H9 (cell line): Measurements from ENCODE around the gene MTMR12. TPM values are rescaled to one million over a fixed set of nuclear protein-coding genes. Genes with fewer than 3 reads are reported as not detected.
A peak's percentile ranks its signal among the peaks of the same experiment; 100 is the strongest.

Experiments used
- DNase-seq: peaks from one replicate; pipeline ENCODE4 v3.0.0-alpha.2; 2017
- H2AFZ ChIP-seq: one replicate; pipeline ENCODE4 v1.6.1; 2013; ENCODE audit warnings: mild to moderate bottlenecking, low read length, control low read depth, moderate library complexity
- H2AK5ac ChIP-seq: 2 replicates; pipeline ENCODE4 v1.6.1; 2013; ENCODE audit warnings: low read length, control low read depth, mixed read lengths; ENCODE audit not compliant: insufficient read length
- H2BK120ac ChIP-seq: one replicate; pipeline ENCODE4 v1.6.1; 2013; ENCODE audit warnings: low read depth, mild to moderate bottlenecking, low read length, control low read depth, inconsistent platforms; ENCODE audit not compliant: poor library complexity, severe bottlenecking
- H2BK12ac ChIP-seq: 2 replicates; pipeline ENCODE4 v1.6.1; 2013; ENCODE audit warnings: low read length, control low read depth, mixed read lengths, low read depth; ENCODE audit not compliant: insufficient read length
- H2BK15ac ChIP-seq: 2 replicates; pipeline ENCODE4 v1.6.1; 2013; ENCODE audit warnings: low read depth, low read length, control low read depth
- H2BK20ac ChIP-seq: one replicate; pipeline ENCODE4 v1.6.1; 2013; ENCODE audit warnings: low read depth, mild to moderate bottlenecking, low read length, control low read depth, inconsistent platforms; ENCODE audit not compliant: poor library complexity, severe bottlenecking
- H2BK5ac ChIP-seq: 2 replicates; pipeline ENCODE4 v1.6.1; 2013; ENCODE audit warnings: low read length, control low read depth, mixed read lengths; ENCODE audit not compliant: insufficient read length
- H3K14ac ChIP-seq: 2 replicates; pipeline ENCODE4 v1.6.1; 2013; ENCODE audit warnings: low read length, control low read depth; ENCODE audit not compliant: insufficient read depth
- H3K18ac ChIP-seq: 2 replicates; pipeline ENCODE4 v1.6.1; 2013; ENCODE audit warnings: low read depth, mild to moderate bottlenecking, mixed read lengths, low read length, control low read depth; ENCODE audit not compliant: insufficient read length
- H3K23ac ChIP-seq: 2 replicates; pipeline ENCODE4 v1.6.1; 2013; ENCODE audit warnings: low read length, control low read depth, mixed read lengths, low read depth; ENCODE audit not compliant: insufficient read length
- H3K23me2 ChIP-seq: 2 replicates; pipeline ENCODE4 v1.6.1; 2013; ENCODE audit warnings: low read depth, mild to moderate bottlenecking, mixed read lengths, low read length, control low read depth; ENCODE audit not compliant: insufficient read length, poor library complexity, severe bottlenecking
- H3K27ac ChIP-seq: 2 replicates; pipeline ENCODE4 v1.5.1; 2013; ENCODE audit warnings: low read length, control low read depth, mixed read lengths, low read depth; ENCODE audit not compliant: insufficient read length
- H3K27me3 ChIP-seq: 2 replicates; pipeline ENCODE4 v1.6.1; 2013; ENCODE audit warnings: low read length, control low read depth, inconsistent platforms; ENCODE audit not compliant: insufficient read depth
- H3K4ac ChIP-seq: 2 replicates; pipeline ENCODE4 v1.6.1; 2013; ENCODE audit warnings: low read depth, mild to moderate bottlenecking, control low read depth, inconsistent platforms, low read length, moderate library complexity
- H3K4me1 ChIP-seq: 2 replicates; pipeline ENCODE4 v1.6.1; 2013; ENCODE audit warnings: low read length, control low read depth, inconsistent platforms; ENCODE audit not compliant: insufficient read depth
- H3K4me2 ChIP-seq: 2 replicates; pipeline ENCODE4 v1.6.1; 2013; ENCODE audit warnings: low read length, control low read depth, mixed read lengths; ENCODE audit not compliant: insufficient read length, insufficient read depth
- H3K56ac ChIP-seq: 2 replicates; pipeline ENCODE4 v1.6.1; 2013; ENCODE audit warnings: low read depth, mild to moderate bottlenecking, mixed read lengths, low read length, control low read depth; ENCODE audit not compliant: insufficient read length
- H3K79me1 ChIP-seq: 2 replicates; pipeline ENCODE4 v1.6.1; 2013; ENCODE audit warnings: low read depth, mild to moderate bottlenecking, moderate library complexity, low read length, control low read depth, inconsistent platforms; ENCODE audit not compliant: insufficient read depth, poor library complexity, severe bottlenecking
- H3K79me2 ChIP-seq: 2 replicates; pipeline ENCODE4 v1.6.1; 2013; ENCODE audit warnings: low read length, control low read depth, inconsistent platforms; ENCODE audit not compliant: insufficient read depth
- H3K9ac ChIP-seq: 2 replicates; pipeline ENCODE4 v1.6.1; 2013; ENCODE audit warnings: low read length, control low read depth, mixed read lengths; ENCODE audit not compliant: insufficient read length; ENCODE audit errors: extremely low read depth
- H3K9me3 ChIP-seq: one replicate; pipeline ENCODE4 v1.6.1; 2013; ENCODE audit warnings: low read depth, low read length, inconsistent platforms; ENCODE audit not compliant: control insufficient read depth
- H3T11ph ChIP-seq: one replicate; pipeline ENCODE4 v1.6.1; 2013; ENCODE audit warnings: mild to moderate bottlenecking, low read length, control low read depth, inconsistent platforms
- H4K20me1 ChIP-seq: one replicate; pipeline ENCODE4 v1.6.1; 2013; ENCODE audit not compliant: control insufficient read depth, insufficient read length, insufficient read depth
- H4K5ac ChIP-seq: 2 replicates; pipeline ENCODE4 v1.6.1; 2013; ENCODE audit warnings: low read depth, mild to moderate bottlenecking, mixed read lengths, low read length, control low read depth; ENCODE audit not compliant: insufficient read length
- H4K8ac ChIP-seq: replicated peaks from 2 replicates; pipeline ENCODE4 v1.6.1; 2013; ENCODE audit warnings: low read length, control low read depth, mixed read lengths, low read depth; ENCODE audit not compliant: insufficient read length
- H4K91ac ChIP-seq: 2 replicates; pipeline ENCODE4 v1.6.1; 2013; ENCODE audit warnings: low read depth, mild to moderate bottlenecking, moderate library complexity, mixed read lengths, low read length, control low read depth; ENCODE audit not compliant: insufficient read length
- H3K27ac Mint-ChIP-seq, 3 experiments: 2 replicates in 2 of 3; 3 replicates in 1 of 3; pipeline ENCODE4 v1.8.0; 2020 to 2021; ENCODE audit warnings: mixed read lengths in 3 of 3, mild to moderate bottlenecking in 1 of 3, moderate library complexity in 1 of 3
- H3K27me3 Mint-ChIP-seq: 2 replicates; pipeline ENCODE4 v1.8.0; 2021; ENCODE audit warnings: low read depth, mild to moderate bottlenecking, moderate library complexity, mixed read lengths
- H3K36me3 Mint-ChIP-seq, 3 experiments: 2 replicates in 2 of 3; 3 replicates in 1 of 3; pipeline ENCODE4 v1.8.0; 2020 to 2021; ENCODE audit warnings: low read depth in 3 of 3, mixed read lengths in 3 of 3; ENCODE audit not compliant: insufficient read depth in 1 of 3
- H3K4me1 Mint-ChIP-seq, 2 experiments: 2 replicates each; pipeline ENCODE4 v1.8.0; 2020; ENCODE audit warnings: mixed read lengths in 2 of 2
- H3K4me3 Mint-ChIP-seq, 2 experiments: 2 replicates in 1 of 2; 3 replicates in 1 of 2; pipeline ENCODE4 v1.8.0; 2020 to 2021; ENCODE audit warnings: mild to moderate bottlenecking in 2 of 2, mixed read lengths in 2 of 2, moderate library complexity in 1 of 2
- H3K9me3 Mint-ChIP-seq, 2 experiments: 2 replicates in 1 of 2; 3 replicates in 1 of 2; pipeline ENCODE4 v1.8.0; 2020; ENCODE audit warnings: mild to moderate bottlenecking in 2 of 2, mixed read lengths in 2 of 2, moderate library complexity in 1 of 2
- whole genome bisulfite sequencing: extraction: QIAGEN DNeasy Blood & Tissue Kit; methylation state at CpG from one replicate; pipeline ENCODE4 v1.1.7; 2013; ENCODE audit warnings: missing lambda C conversion rate, low lambda C conversion rate, mixed read lengths; ENCODE audit not compliant: insufficient read length; ENCODE audit errors: extremely low coverage; 5-methylcytosine and 5-hydroxymethylcytosine counted together
- total RNA-seq: library from RNA; stranded (reverse); gene quantifications from 2 replicates; pipeline ENCODE4 v1.2.1, GENCODE V29; 2021
- TF ChIP-seq, protein P1 (sequence below): fragments of 200-600 bp; sonication (generic); conservative IDR thresholded peaks from 3 replicates; pipeline ENCODE4 v1.8.0; 2021; ENCODE audit warnings: antibody characterized with exemption, mild to moderate bottlenecking

The MTMR12 gene
- total RNA-seq, 1 experiment from 2014 or later: 39.3 TPM

- no peak overlapping the region for H2AFZ ChIP-seq
- no peak overlapping the region for H4K8ac ChIP-seq
- H2AK5ac ChIP-seq: no peak overlapping the region
- Mint-ChIP-seq H3K27me3 (no peaks in the 10 kb centered on the region), H3K4me3 (no peak overlapping the region), H3K27ac (peak overlapping the region in 1 of 3 experiments; percentile 57; a peak in 1 of 7 replicates), H3K4me1 (peaks cover 0 to 7% of the 10 kb centered on the region in 2 experiments; a peak in 1 of 4 replicates), H3K36me3 (no peaks in the 10 kb centered on the region; a peak in 1 of 7 replicates), H3K9me3 (peaks cover 7 to 13% of the 10 kb centered on the region in 2 experiments; a peak in 4 of 5 replicates)
- H3K79me1 ChIP-seq: no peaks in the 10 kb centered on the region
- H3K79me2 ChIP-seq: no peaks in the 10 kb centered on the region
- no peaks in the 10 kb centered on the region for H3K4me1 ChIP-seq
- H2BK12ac ChIP-seq: no peak overlapping the region
- H3K9ac ChIP-seq: no peak overlapping the region
- no peak overlapping the region for H2BK120ac ChIP-seq
- no peak overlapping the region for H3K27ac ChIP-seq
- no peak for DNase-seq
- H3K23me2 ChIP-seq: no peaks in the 10 kb centered on the region
- no peak overlapping the region for H2BK20ac ChIP-seq
- no peak overlapping the region for H3K4me2 ChIP-seq
- no peak overlapping the region for H2BK15ac ChIP-seq
- H3K23ac ChIP-seq: no peak overlapping the region
- H3K14ac ChIP-seq: no peak overlapping the region
- H3K56ac ChIP-seq: no peak overlapping the region
- H2BK5ac ChIP-seq: no peak overlapping the region
- H3K27me3 ChIP-seq: no peaks in the 10 kb centered on the region
- no peaks in the 10 kb centered on the region for H3K9me3 ChIP-seq
- no peaks in the 10 kb centered on the region for H4K20me1 ChIP-seq
- no peak overlapping the region for H4K5ac ChIP-seq
- TF ChIP-seq, protein P1, sequence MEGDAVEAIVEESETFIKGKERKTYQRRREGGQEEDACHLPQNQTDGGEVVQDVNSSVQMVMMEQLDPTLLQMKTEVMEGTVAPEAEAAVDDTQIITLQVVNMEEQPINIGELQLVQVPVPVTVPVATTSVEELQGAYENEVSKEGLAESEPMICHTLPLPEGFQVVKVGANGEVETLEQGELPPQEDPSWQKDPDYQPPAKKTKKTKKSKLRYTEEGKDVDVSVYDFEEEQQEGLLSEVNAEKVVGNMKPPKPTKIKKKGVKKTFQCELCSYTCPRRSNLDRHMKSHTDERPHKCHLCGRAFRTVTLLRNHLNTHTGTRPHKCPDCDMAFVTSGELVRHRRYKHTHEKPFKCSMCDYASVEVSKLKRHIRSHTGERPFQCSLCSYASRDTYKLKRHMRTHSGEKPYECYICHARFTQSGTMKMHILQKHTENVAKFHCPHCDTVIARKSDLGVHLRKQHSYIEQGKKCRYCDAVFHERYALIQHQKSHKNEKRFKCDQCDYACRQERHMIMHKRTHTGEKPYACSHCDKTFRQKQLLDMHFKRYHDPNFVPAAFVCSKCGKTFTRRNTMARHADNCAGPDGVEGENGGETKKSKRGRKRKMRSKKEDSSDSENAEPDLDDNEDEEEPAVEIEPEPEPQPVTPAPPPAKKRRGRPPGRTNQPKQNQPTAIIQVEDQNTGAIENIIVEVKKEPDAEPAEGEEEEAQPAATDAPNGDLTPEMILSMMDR: no peak
- H3T11ph ChIP-seq: no peak overlapping the region
- no CpG with 5 or more reads among the region's 11 CpGs for WGBS
- no peak overlapping the region for H3K4ac ChIP-seq
- H3K18ac ChIP-seq: no peak overlapping the region
- H4K91ac ChIP-seq: no peak overlapping the region
Observed at GRCh38 chr5:32330126-32330971, 17.6 kb upstream of the MTMR12 start.
